Natural killer cell (primary cell): ENCODE results near the gene ZNF180. TPM values are rescaled to one million over a fixed set of nuclear protein-coding genes. Genes with fewer than 3 reads are reported as not detected.

Source experiments
- ATAC-seq, 3 donors: fragments of 150-1000 bp in 2 of 3; fragments of 200-7000 bp in 1 of 3; cut with Tn5 transposase; 1 replicate in 1 of 3; 2 replicates in 2 of 3; pipeline ENCODE4 v1.10.0; 2021; ENCODE audit warnings: mild to moderate bottlenecking in 2 of 3, moderate library complexity in 2 of 3
- DNase-seq, 2 donors: peaks; one replicate each; pipeline versions ENCODE4 v3.0.0 to v3.0.0-alpha.2; 2013 to 2021; ENCODE audit warnings: mixed read lengths in 1 of 2
- H3K27ac ChIP-seq: one replicate; pipeline ENCODE4 v1.5.1; 2013; ENCODE audit warnings: mild to moderate bottlenecking, low read length
- H3K27me3 ChIP-seq: one replicate; pipeline ENCODE4 v1.6.1; 2013; ENCODE audit warnings: low read length; ENCODE audit not compliant: control insufficient read depth, insufficient read depth
- H3K36me3 ChIP-seq: one replicate; pipeline ENCODE4 v1.6.1; 2013; ENCODE audit warnings: low read length; ENCODE audit not compliant: control insufficient read depth, insufficient read depth
- H3K4me1 ChIP-seq: one replicate; pipeline ENCODE4 v1.6.1; 2013; ENCODE audit warnings: low read length; ENCODE audit not compliant: control insufficient read depth, insufficient read depth
- H3K4me3 ChIP-seq: one replicate; pipeline ENCODE4 v1.5.1; 2013; ENCODE audit warnings: low read length
- H3K9me3 ChIP-seq: one replicate; pipeline ENCODE4 v1.6.1; 2013; ENCODE audit warnings: low read length; ENCODE audit not compliant: control insufficient read depth, insufficient read depth
- H3K27ac Mint-ChIP-seq, 2 donors: one replicate each; pipeline ENCODE4 v1.8.0; 2022; ENCODE audit warnings: mild to moderate bottlenecking in 2 of 2, mixed read lengths in 2 of 2, moderate library complexity in 1 of 2
- H3K27me3 Mint-ChIP-seq, 2 donors: one replicate each; pipeline ENCODE4 v1.8.0; 2022; ENCODE audit warnings: low read depth in 2 of 2, mixed read lengths in 2 of 2
- H3K36me3 Mint-ChIP-seq: one replicate; pipeline ENCODE4 v1.8.0; 2022; ENCODE audit warnings: mixed read lengths
- H3K4me1 Mint-ChIP-seq, 2 donors: one replicate each; pipeline ENCODE4 v1.8.0; 2022; ENCODE audit warnings: mixed read lengths in 2 of 2
- H3K4me3 Mint-ChIP-seq: one replicate; pipeline ENCODE4 v1.8.0; 2022; ENCODE audit warnings: mild to moderate bottlenecking, moderate library complexity, mixed read lengths
- H3K9me3 Mint-ChIP-seq, 2 donors: one replicate each; pipeline ENCODE4 v1.8.0; 2022; ENCODE audit warnings: mixed read lengths in 2 of 2
- WGBS: methylation state at CpG from one replicate; pipeline ENCODE4 v1.1.7; 2013; ENCODE audit warnings: missing lambda C conversion rate; ENCODE audit not compliant: insufficient coverage; 5-methylcytosine and 5-hydroxymethylcytosine counted together
- intact Hi-C: fragments of 100-400 bp; cut with micrococcal nuclease; formaldehyde crosslinking; loops from one replicate; pipeline ENCODE4 v1.14.2; 2022
- total RNA-seq, 4 donors: library from RNA; stranded (reverse); fragments of 120-200 nt in 1 of 4; gene quantifications; one replicate each; pipeline versions ENCODE4 v1.2.3 to v1.2.4, GENCODE V29; 2013 to 2022
- TF ChIP-seq, protein P1 (sequence below): fragments of 200-600 bp; IDR thresholded peaks from one replicate; pipeline ENCODE4 v1.8.0; 2022; ENCODE audit warnings: antibody characterized with exemption

The ZNF180 gene
- total RNA-seq, 3 donors from 2014 or later (not counting 1 experiment from before 2014, with no cell fraction given), result 6.0 to 8.7 (median 8.0) TPM

DNA sequence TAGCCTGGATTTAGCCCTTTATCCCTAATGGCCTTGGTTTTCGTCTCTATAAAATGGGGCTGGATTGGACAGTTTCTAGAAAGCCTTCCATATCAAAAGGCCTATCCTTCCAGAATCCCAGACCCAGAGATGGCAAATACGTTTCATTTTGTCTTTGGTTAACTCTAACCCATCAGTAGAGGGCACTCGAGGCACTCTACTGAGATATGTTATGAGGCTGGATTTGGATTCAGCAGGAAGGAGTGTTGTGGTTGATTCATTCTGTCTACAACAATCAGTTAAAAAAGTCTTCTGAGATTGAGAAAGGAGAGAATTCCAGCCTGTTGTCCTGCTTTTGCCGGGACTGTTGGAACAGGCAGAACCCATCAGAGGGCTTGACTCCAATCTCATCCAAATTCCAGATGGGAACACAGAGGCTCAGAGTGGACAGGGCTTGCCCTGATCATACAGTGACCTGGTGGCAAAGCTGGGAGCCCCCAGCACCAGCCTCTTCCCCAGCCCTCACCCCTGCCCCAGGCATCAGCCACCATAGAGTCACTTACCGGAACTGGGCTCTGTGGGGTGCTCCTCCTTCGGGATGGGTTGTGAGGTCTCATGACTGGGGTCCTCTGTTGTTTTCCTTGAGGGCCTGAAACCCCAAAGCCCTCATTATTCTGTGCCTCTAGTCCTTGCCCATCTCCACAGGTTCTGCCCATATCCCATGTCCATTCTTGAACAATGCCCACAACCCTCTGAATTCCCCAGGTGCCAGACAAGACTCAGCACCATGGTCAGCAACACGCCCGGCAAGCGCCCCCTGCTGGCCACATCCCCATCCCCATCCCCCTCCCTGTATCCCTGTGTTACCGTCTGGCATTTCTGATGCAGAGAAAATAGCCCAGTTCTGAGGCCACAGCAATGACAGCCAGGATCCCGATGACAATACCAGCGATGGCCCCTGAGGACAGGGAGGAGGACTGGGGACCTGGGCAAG, 12.3 kb upstream of the ZNF180 start:
- WGBS, result 36% methylated on average over 12 of the region's 12 CpGs
- no peaks in the 10 kb centered on the region for H3K27me3 ChIP-seq
- Mint-ChIP-seq H3K27me3 (peaks cover 25 to 32% of the 10 kb centered on the region in 2 donors), H3K27ac (no peak overlapping the region), H3K4me3 (no peak overlapping the region), H3K9me3 (peaks cover 9 to 11% of the 10 kb centered on the region in 2 donors), H3K4me1 (no peaks in the 10 kb centered on the region), H3K36me3 (peaks cover 9% of the 10 kb centered on the region)
- no peaks in the 10 kb centered on the region for H3K4me1 ChIP-seq
- DNase-seq (peak in 1 of 2 donors; percentile 20), ATAC-seq (peak in 1 of 3 donors; percentile 35)
- no peak overlapping the region for H3K4me3 ChIP-seq
- no peaks in the 10 kb centered on the region for H3K36me3 ChIP-seq
- intact Hi-C loops, result no loop called here
- no peak overlapping the region for H3K27ac ChIP-seq
- TF ChIP-seq, protein P1, sequence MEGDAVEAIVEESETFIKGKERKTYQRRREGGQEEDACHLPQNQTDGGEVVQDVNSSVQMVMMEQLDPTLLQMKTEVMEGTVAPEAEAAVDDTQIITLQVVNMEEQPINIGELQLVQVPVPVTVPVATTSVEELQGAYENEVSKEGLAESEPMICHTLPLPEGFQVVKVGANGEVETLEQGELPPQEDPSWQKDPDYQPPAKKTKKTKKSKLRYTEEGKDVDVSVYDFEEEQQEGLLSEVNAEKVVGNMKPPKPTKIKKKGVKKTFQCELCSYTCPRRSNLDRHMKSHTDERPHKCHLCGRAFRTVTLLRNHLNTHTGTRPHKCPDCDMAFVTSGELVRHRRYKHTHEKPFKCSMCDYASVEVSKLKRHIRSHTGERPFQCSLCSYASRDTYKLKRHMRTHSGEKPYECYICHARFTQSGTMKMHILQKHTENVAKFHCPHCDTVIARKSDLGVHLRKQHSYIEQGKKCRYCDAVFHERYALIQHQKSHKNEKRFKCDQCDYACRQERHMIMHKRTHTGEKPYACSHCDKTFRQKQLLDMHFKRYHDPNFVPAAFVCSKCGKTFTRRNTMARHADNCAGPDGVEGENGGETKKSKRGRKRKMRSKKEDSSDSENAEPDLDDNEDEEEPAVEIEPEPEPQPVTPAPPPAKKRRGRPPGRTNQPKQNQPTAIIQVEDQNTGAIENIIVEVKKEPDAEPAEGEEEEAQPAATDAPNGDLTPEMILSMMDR, result no peak
- H3K9me3 ChIP-seq, result peaks cover 4% of the 10 kb centered on the region

- peaks cover 4% of the 10 kb centered on the region for H3K9me3 ChIP-seq
- H3K27me3 Mint-ChIP-seq, result peaks cover 36 to 46% of the 10 kb centered on the region in 2 donors
Observed at GRCh38 chr19:44509478-44509877, 9.2 kb upstream of the ZNF180 start.

GRCh38 chr19:44499559-44499958, 763 bp downstream of the ZNF180 start:
- Histone ChIP-seq H3K36me3 (peaks cover 22% of the 10 kb centered on the region), H3K27ac (no peak overlapping the region), H3K9me3 (peaks cover 38% of the 10 kb centered on the region), H3K27me3 (peaks cover 2% of the 10 kb centered on the region), H3K4me3 (peak overlapping the region; percentile 75), H3K4me1 (peaks cover 31% of the 10 kb centered on the region)
- peaks cover 3 to 11% of the 10 kb centered on the region in 2 donors for H3K27me3 Mint-ChIP-seq
- ATAC-seq (no peak), DNase-seq (no peak)
- TF ChIP-seq, protein P1, result no peak
- intact Hi-C loops, result no loop called here
- H3K9me3 Mint-ChIP-seq, result peaks cover 3 to 14% of the 10 kb centered on the region in 2 donors
- peak overlapping the region; percentile 97 for H3K4me3 Mint-ChIP-seq
- WGBS, result 37% methylated on average over 6 of the region's 6 CpGs
- peaks cover 14% of the 10 kb centered on the region for H3K36me3 Mint-ChIP-seq
- peak overlapping the region; percentile 91 to 95 for H3K27ac Mint-ChIP-seq
- H3K4me1 Mint-ChIP-seq, result peaks cover 44 to 56% of the 10 kb centered on the region in 2 donors

More at GRCh38 chr19:44509478-44509877, 9.2 kb upstream of the ZNF180 start:
- DNase-seq (no peak), ATAC-seq (no peak)
- Mint-ChIP-seq H3K4me1 (no peaks in the 10 kb centered on the region), H3K27ac (no peak overlapping the region), H3K4me3 (no peak overlapping the region), H3K36me3 (peaks cover 9% of the 10 kb centered on the region), H3K9me3 (peaks cover 11% of the 10 kb centered on the region in 2 donors)
- intact Hi-C loops, result no loop called here
- TF ChIP-seq, protein P1, result no peak
- peaks cover 6% of the 10 kb centered on the region for H3K27me3 ChIP-seq
- H3K4me3 ChIP-seq, result no peak overlapping the region
- H3K36me3 ChIP-seq, result no peaks in the 10 kb centered on the region
- H3K27ac ChIP-seq, result no peak overlapping the region
- no peaks in the 10 kb centered on the region for H3K4me1 ChIP-seq
